ENCODE measurements around the gene GDPD5. TPM values are rescaled to one million over a fixed set of nuclear protein-coding genes. Genes with fewer than 3 reads are reported as not detected.

The GDPD5 gene
- total RNA-seq, 1 experiment from 2014 or later: 28.6 TPM

DNA sequence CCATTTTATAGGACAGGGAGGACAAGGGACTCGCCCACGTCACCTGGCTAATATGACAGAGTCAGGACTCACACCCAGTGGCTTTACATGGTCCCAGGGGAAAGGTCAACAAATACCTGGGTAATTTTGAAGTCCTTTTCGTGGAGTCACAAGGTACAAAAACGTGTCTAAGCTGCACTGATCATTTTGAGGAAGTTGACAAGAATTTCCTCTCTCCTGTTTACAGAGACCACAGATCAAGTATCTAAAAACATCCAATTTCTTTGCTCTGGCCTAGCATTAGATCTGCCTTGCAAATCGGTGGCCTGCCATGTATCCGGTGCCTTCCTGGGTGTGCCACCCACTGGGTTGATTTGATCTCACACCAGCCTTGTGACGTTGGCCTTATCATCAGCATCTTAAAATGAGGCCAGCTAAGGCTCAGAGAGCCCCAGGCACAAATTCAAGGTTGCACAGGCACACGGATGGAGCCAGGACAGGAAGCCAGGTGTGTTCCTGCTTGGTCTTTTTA, 17.6 kb downstream of the GDPD5 start:
- Mint-ChIP-seq H3K36me3 (ENCODE audit: insufficient read depth, unreplicated experiment) (no peaks in the 10 kb centered on the region), H3K4me3 (ENCODE audit: unreplicated experiment) (no peak overlapping the region), H3K4me1 (ENCODE audit: low read depth, unreplicated experiment) (peaks cover 34% of the 10 kb centered on the region), H3K27ac (ENCODE audit: unreplicated experiment) (no peak overlapping the region), H3K27me3 (ENCODE audit: insufficient read depth, unreplicated experiment) (no peaks in the 10 kb centered on the region), H3K9me3 (ENCODE audit: unreplicated experiment) (no peaks in the 10 kb centered on the region)
- DNase-seq: no peak
- Histone ChIP-seq H3K36me3 (ENCODE audit: control insufficient read depth, insufficient read depth, low read length) (no peaks in the 10 kb centered on the region), H3K27me3 (replicated peaks; ENCODE audit: control insufficient read depth, insufficient read depth, low read length) (no peaks in the 10 kb centered on the region), H3K9me3 (no peaks in the 10 kb centered on the region), H3K4me1 (peaks cover 11% of the 10 kb centered on the region), H3K4me3 (ENCODE audit: low read depth, low read length) (no peak overlapping the region)
- TF ChIP-seq, protein P1, sequence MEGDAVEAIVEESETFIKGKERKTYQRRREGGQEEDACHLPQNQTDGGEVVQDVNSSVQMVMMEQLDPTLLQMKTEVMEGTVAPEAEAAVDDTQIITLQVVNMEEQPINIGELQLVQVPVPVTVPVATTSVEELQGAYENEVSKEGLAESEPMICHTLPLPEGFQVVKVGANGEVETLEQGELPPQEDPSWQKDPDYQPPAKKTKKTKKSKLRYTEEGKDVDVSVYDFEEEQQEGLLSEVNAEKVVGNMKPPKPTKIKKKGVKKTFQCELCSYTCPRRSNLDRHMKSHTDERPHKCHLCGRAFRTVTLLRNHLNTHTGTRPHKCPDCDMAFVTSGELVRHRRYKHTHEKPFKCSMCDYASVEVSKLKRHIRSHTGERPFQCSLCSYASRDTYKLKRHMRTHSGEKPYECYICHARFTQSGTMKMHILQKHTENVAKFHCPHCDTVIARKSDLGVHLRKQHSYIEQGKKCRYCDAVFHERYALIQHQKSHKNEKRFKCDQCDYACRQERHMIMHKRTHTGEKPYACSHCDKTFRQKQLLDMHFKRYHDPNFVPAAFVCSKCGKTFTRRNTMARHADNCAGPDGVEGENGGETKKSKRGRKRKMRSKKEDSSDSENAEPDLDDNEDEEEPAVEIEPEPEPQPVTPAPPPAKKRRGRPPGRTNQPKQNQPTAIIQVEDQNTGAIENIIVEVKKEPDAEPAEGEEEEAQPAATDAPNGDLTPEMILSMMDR (IDR thresholded peaks at IDR 0.05; ENCODE audit: insufficient read depth in 1 of 2, low read depth in 1 of 2, low read length in 1 of 2, severe bottlenecking in 1 of 2, unreplicated experiment in 1 of 2): no peak
- CTCF ChIA-PET: interaction anchor here (0.6 to 1.6 kb wide), 3 partner anchors 18 to 74 kb away, joined by 4 to 6 read pairs (median 6); partner anchors contain the start of gene GDPD5
- BruUV-seq (replicated peaks): no TSS peak
- intact Hi-C loops (cut with micrococcal nuclease; ENCODE audit: unreplicated experiment): no loop called here
- POLR2A ChIA-PET: no interaction called here

DNA sequence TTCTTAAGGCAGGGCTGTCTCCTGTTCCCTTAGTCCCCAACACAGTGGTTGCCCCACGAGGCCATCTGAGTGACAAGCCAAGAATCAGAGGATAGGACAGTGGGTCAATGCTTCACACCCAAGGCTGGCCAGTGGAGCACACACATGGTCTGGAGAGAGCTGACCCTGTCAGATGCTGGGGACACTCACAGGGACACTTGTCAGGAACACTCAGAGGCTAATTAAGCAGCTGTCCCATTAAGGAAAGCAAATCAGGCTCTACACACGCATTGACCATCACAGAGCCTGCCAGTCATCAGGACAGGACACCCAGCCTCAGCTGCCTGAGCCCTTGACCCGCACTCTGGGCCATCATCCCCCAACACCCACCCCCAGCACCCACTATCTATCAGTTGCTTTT, 18.2 kb downstream of the GDPD5 start:
- intact Hi-C loops (cut with micrococcal nuclease; ENCODE audit: unreplicated experiment): no loop called here
- H3K27me3 Mint-ChIP-seq (ENCODE audit: insufficient read depth, unreplicated experiment): no peaks in the 10 kb centered on the region
- H3K9me3 Mint-ChIP-seq (ENCODE audit: unreplicated experiment): no peaks in the 10 kb centered on the region
- H3K4me3 Mint-ChIP-seq (ENCODE audit: unreplicated experiment): no peak overlapping the region
- H3K36me3 Mint-ChIP-seq (ENCODE audit: insufficient read depth, unreplicated experiment): no peaks in the 10 kb centered on the region
- peaks cover 11% of the 10 kb centered on the region for H3K4me1 ChIP-seq
- ChIA-PET CTCF (interaction anchor here (0.6 to 1.0 kb wide), 2 partner anchors 18 to 73 kb away, joined by 4 to 6 read pairs; partner anchors contain the start of gene GDPD5), POLR2A (no interaction called here)
- TF ChIP-seq, protein P1 (IDR thresholded peaks at IDR 0.05; ENCODE audit: insufficient read depth in 1 of 2, low read depth in 1 of 2, low read length in 1 of 2, severe bottlenecking in 1 of 2, unreplicated experiment in 1 of 2): no peak
- no peaks in the 10 kb centered on the region for H3K36me3 ChIP-seq (ENCODE audit: control insufficient read depth, insufficient read depth, low read length)
- DNase-seq: no peak
- no peak overlapping the region for H3K27ac Mint-ChIP-seq (ENCODE audit: unreplicated experiment)
- no TSS peak for BruUV-seq (replicated peaks)
- H3K9me3 ChIP-seq: no peaks in the 10 kb centered on the region
- H3K4me3 ChIP-seq (ENCODE audit: low read depth, low read length): no peak overlapping the region
- no peaks in the 10 kb centered on the region for H3K27me3 ChIP-seq (replicated peaks; ENCODE audit: control insufficient read depth, insufficient read depth, low read length)
- H3K4me1 Mint-ChIP-seq (ENCODE audit: low read depth, unreplicated experiment): peaks cover 34% of the 10 kb centered on the region

DNA sequence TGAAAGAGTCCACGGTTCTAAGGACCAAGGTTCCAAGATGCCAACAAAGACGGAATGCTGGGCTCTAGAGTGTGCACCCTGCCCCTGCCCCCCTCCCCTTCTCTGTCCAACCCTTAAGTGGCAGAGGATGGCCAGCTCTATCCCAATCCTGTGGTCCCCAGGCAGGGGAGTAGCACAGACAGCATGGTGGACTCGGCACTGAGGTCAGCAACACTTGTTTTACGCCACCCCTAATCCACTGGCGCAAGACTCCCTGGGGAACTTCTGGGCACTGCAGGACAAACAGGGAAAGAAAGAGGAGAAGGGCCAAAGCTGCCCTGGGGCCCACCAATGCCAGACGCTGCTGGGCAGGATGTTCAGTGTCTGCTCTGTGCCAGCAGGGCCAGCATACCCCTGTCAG, 18.9 kb downstream of the GDPD5 start:
- BruUV-seq (replicated peaks): no TSS peak
- H3K4me1 ChIP-seq: peaks cover 11% of the 10 kb centered on the region
- H3K27ac Mint-ChIP-seq (ENCODE audit: unreplicated experiment): no peak overlapping the region

More for the DNA sequence above, 18.9 kb downstream of the GDPD5 start:
- H3K27me3 ChIP-seq (replicated peaks; ENCODE audit: control insufficient read depth, insufficient read depth, low read length): no peaks in the 10 kb centered on the region
- H3K27me3 Mint-ChIP-seq (ENCODE audit: insufficient read depth, unreplicated experiment): no peaks in the 10 kb centered on the region
- TF ChIP-seq, protein P1 (IDR thresholded peaks at IDR 0.05; ENCODE audit: insufficient read depth in 1 of 2, low read depth in 1 of 2, low read length in 1 of 2, severe bottlenecking in 1 of 2, unreplicated experiment in 1 of 2): no peak
- no peaks in the 10 kb centered on the region for H3K9me3 Mint-ChIP-seq (ENCODE audit: unreplicated experiment)
- intact Hi-C loops (cut with micrococcal nuclease; ENCODE audit: unreplicated experiment): no loop called here
- ChIA-PET POLR2A (no interaction called here), CTCF (no interaction called here)
- H3K36me3 ChIP-seq (ENCODE audit: control insufficient read depth, insufficient read depth, low read length): no peaks in the 10 kb centered on the region
- no peak overlapping the region for H3K4me3 Mint-ChIP-seq (ENCODE audit: unreplicated experiment)
- no peaks in the 10 kb centered on the region for H3K9me3 ChIP-seq
- no peak for DNase-seq
- no peaks in the 10 kb centered on the region for H3K36me3 Mint-ChIP-seq (ENCODE audit: insufficient read depth, unreplicated experiment)
- H3K4me3 ChIP-seq (ENCODE audit: low read depth, low read length): no peak overlapping the region
- H3K4me1 Mint-ChIP-seq (ENCODE audit: low read depth, unreplicated experiment): peaks cover 34% of the 10 kb centered on the region

Data from Caco-2 (cell line).